Embryonic facial prominence (tissue), 1 donor: ENCODE measurements around the gene GOLGA6L10.
"Not testable (repeated sequence)": the region's sequence is repeated elsewhere in the genome, so short reads cannot be mapped to it uniquely, and the experiment has no call there.

Source experiments
- DNase-seq: peaks from one replicate; pipeline ENCODE4 v3.0.0-alpha.2; 2016; ENCODE audit errors: extremely low spot score

Gene GOLGA6L10

DNA sequence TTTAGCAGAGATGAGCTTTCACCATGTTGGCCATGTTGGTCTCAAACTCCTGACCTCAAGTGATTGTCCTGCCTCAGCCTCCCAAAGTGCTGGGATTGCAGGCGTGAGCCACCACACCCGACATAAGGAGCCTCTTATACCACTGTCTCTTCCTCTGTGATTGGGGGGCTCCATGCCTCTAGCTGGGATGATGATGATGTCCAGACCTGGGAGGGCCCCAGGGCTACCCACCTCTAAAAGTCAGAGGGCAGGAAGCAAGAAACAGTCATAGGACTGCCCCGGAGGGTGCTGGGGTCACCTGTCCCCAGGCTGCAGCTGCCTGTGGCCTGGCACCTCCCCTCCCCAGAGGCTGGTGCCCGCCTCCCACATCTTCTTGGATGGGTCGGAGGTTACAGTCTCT, 5.4 kb downstream of the GOLGA6L10 start:
- DNase-seq: not testable (repeated sequence)

GRCh38 chr15:82342632-82343374, 6.5 kb downstream of the GOLGA6L10 start:
- not testable (repeated sequence) for DNase-seq

- DNase-seq: not testable (repeated sequence)
Measured at GRCh38 chr15:82338573-82338972, 10.7 kb downstream of the GOLGA6L10 start.

DNA sequence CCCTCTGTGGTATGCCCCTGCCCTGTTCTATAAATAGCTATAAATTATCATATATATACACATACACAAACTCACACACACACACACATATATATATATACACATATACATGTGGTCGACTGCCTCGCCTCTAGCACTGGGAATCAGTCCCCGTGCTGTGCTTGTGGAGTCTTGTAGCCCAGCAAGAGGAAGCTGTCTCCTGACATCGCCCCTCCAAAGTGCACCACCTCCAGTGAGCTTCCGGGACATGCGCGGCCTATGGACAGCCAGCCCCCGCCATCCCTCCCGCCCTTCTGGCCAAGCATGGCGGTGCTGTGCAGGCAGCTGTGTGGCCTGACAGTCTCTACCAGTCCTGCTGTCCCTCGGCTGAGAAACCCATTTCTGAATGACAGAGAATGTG, 11.2 kb downstream of the GOLGA6L10 start:
- DNase-seq: not testable (repeated sequence)

DNA sequence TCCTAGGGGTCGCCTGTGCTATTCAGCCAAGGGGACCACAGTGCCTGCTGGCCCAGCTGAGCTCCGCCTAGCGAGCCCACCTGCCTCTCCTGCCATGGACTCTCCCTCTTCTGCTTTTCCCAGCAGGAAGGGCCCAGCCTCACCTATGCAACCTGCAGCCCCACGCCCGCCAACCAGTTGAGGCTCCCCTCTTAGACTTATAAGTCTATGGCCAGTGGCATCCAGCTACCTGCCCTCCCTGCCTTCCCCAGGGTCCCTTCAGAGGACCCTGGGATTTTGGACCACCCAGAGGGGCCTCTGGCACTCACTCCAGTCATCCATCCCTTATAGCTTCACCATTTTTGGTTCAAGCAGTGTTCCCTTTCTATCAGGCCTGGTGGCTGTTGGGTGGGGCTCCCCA, 12.2 kb downstream of the GOLGA6L10 start:
- not testable (repeated sequence) for DNase-seq

DNA sequence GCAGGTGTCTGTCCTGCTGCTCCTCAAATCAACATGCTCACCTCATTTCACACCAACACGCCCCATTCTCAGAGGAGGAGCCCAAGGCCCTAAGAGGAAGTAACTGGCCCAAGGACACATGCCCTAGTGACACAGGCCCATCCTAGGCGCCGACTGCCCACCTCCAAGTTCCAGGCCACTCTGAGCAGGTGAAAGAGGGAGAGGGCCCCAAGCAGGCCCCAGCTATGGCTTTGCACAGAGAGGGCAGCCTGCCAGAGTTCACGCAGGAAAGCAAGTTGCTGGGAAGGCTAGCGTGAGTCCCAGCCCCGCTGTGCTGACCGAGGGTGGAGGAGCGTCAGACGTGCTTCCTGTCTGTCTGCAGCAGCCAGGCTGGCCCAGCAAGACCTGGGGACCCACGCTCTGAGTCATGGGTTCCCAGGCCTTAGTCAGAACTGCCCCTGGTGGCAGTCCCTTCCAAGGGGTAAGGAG, 13.1 kb downstream of the GOLGA6L10 start:
- DNase-seq: not testable (repeated sequence)

GRCh38 chr15:82335006-82335405, 14.3 kb downstream of the GOLGA6L10 start:
- not testable (repeated sequence) for DNase-seq

GRCh38 chr15:82334554-82334932, 14.7 kb downstream of the GOLGA6L10 start:
- DNase-seq: not testable (repeated sequence)

GRCh38 chr15:82333603-82334553, 15.4 kb downstream of the GOLGA6L10 start:
- not testable (repeated sequence) for DNase-seq

- DNase-seq: not testable (repeated sequence)
Measured at GRCh38 chr15:82332711-82333602, 16.3 kb downstream of the GOLGA6L10 start.

GRCh38 chr15:82331576-82332304, 17.5 kb downstream of the GOLGA6L10 start:
- DNase-seq: not testable (repeated sequence)

DNA sequence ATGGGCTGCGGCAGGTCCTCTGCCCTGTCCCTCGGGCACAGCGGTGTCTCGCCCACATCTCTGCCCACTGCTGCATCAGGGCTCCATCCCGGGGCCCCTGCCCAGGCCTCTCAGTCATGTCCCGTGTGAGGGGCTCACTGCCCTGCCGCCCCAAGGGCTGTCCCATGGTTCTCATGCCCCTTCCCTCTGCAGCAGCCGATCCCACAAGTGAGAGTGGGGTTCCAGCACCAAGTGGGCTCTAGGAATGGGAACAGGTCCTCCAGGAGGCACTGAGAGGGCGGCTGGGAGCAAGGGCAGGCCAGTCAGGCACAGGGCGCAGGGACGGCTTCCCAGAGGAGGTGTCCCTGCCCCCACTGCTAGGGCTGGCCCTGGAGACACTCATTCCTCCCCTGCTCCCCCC, 18.4 kb downstream of the GOLGA6L10 start:
- not testable (repeated sequence) for DNase-seq

DNA sequence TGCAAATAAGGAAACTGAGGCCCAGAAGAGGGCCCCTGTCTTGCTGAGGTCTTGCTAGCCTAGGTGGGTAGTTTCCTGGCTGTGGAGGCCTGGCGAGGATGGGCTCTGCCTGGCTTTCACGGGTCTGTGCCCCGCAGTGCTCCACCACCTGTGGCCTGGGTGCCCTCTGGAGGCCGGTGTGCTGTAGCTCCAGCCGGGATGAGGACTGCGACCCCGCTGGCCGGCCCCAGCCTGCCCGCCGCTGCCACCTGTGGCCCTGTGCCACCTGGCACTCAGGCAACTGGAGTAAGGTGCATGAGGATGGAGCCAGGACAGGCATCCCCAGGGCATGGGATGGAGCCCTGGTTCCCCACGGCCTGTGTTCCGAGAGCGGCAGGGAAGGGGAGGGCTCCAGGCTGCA, 20.2 kb downstream of the GOLGA6L10 start:
- DNase-seq: not testable (repeated sequence)

DNA sequence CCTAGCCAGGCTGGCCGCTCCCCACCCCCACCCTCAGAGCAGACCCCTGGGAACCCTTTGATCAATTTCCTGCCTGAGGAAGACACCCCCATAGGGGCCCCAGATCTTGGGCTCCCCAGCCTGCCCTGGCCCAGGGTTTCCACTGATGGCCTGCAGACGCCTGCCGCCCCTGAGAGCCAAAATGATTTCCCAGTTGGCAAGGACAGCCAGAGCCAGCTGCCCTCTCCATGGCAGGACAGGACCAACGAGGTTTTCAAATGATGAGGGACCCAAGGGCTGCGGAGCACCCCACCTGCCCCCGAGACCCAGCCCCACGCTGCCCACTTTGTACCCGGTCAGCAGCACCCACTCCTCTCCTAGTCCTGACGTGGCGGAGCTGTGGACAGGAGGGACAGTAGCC, 21.9 kb downstream of the GOLGA6L10 start:
- DNase-seq: not testable (repeated sequence)

- not testable (repeated sequence) for DNase-seq
Measured at GRCh38 chr15:82326896-82327295, 22.4 kb downstream of the GOLGA6L10 start.

DNA sequence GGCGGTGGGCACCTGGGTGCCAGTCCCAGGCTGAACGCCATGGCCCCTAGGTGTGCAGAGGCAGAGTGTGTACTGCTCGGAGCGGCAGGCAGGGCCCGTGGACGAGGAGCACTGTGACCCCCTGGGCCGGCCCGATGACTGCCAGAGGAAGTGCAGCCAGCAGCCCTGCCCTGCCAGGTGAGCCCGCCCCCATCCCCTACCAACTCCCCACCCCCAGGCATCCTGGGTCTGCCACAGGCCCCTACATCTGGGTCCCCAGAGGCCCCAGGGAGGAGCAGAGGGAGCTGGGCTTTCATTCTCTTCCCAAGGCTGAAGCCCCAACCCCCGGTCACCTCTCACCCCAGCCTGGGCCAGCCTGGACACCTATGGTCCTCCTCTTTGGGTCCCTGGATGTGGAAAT, 23.6 kb downstream of the GOLGA6L10 start:
- not testable (repeated sequence) for DNase-seq

- DNase-seq: not testable (repeated sequence)
Measured at GRCh38 chr15:82324831-82325230, 24.4 kb downstream of the GOLGA6L10 start.

GRCh38 chr15:82322488-82322887, 26.8 kb downstream of the GOLGA6L10 start:
- not testable (repeated sequence) for DNase-seq

DNA sequence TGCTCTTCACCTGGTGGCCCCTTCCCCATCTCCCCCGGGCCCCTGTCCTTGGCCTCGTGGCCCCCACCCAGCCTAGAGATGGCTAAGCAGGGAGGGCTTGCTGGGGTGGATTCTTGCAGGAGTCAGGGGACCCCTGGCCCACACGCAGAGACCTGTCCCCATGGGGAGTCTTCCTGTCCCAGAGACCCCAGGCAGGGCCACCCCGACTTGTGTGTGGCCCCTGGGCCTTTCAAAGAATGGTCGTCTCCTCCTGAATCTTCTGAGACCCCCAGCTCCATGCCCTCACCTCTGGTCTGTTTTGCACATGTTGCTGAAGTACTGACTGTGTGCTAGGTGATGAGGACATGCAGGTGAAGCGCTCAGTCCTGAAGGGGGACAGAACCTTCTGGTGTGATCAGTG, 28.4 kb downstream of the GOLGA6L10 start:
- DNase-seq: not testable (repeated sequence)

DNA sequence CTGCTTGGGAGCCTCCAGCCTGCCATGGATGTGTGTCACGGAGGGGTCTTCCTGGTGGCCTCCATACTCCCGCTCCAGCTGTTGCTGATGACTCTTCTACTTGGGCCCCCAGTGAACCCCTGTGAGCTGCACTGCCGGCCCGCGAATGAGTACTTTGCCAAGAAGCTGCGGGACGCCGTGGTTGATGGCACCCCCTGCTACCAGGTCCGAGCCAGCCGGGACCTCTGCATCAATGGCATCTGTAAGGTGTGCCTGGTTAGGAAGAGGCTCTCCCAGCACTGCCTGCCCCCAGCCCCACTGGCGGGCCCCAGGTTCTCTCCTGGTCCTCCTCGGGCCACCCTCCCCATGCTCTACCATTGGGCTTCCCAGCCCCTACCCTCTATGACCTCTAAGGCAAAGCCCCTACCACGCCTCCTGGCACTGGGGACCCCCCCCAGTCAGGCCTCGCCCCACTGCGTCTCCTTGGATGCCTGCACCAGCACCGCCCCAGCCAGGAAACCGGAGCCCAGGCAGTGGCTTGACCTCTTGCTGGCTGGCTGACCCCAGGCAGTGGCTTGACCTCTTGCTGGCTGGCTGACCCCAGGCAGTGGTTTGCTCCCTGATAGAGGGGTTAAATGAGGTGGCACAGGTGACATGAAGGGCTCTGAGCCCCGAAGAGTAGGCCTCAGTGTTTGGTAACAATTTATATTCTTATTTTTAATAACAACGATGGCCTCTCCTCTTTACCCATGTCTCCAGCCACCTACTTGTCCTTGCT, 29.6 kb downstream of the GOLGA6L10 start:
- DNase-seq: not testable (repeated sequence)
